A549 (cell line): ENCODE measurements around the gene SCYL1. TPM values are rescaled to one million over a fixed set of nuclear protein-coding genes. Genes with fewer than 3 reads are reported as not detected.

Experiments
- ATAC-seq, 2 experiments: fragments of 200-7000 bp in 1 of 2; fragments of >200 bp in 1 of 2; cut with Nextera tagmentation in 1 of 2; cut with Tn5 transposase in 1 of 2; 3 replicates each; pipeline versions ENCODE4 v1.8.0 to v1.9.1; 2018 to 2020; ENCODE audit warnings: mild to moderate bottlenecking in 1 of 2, moderate library complexity in 1 of 2
- CTCF ChIA-PET: fragments of 300-600 bp; sonication (Branson Sonifier 250); formaldehyde crosslinking; extraction: SDS; loops from one replicate; lab custom pipeline; 2021; ENCODE audit warnings: antibody characterized with exemption, inconsistent platforms; lab: Yijun Ruan, JAX
- POLR2A ChIA-PET: fragments of 350-600 bp; formaldehyde crosslinking; extraction: SDS; loops from one replicate; lab custom pipeline; 2021; ENCODE audit warnings: antibody characterized with exemption, inconsistent platforms; lab: Yijun Ruan, JAX
- DNase-seq, 2 experiments: peaks; one replicate each; pipeline versions ENCODE4 v3.0.0 to v3.0.0-alpha.2; 2011 to 2016; ENCODE audit warnings: low read depth in 1 of 2, low spot score in 1 of 2
- FAIRE-seq: peaks from 2 replicates; lab custom pipeline; 2011; peaks lifted over from hg19 to GRCh38; lab: Jason Lieb, UNC
- H3K27ac ChIP-seq, 2 experiments: fragments of >200 bp; sonication (Bioruptor Twin); formaldehyde crosslinking; 3 replicates each; pipeline ENCODE4 v1.5.1; 2016 to 2017
- H3K4me1 ChIP-seq: fragments of >200 bp; sonication (Bioruptor Twin); formaldehyde crosslinking; 3 replicates; pipeline ENCODE4 v1.6.1; 2016
- H3K4me2 ChIP-seq: fragments of >200 bp; sonication (Bioruptor Twin); formaldehyde crosslinking; 3 replicates; pipeline ENCODE4 v1.6.1; 2016
- H3K4me3 ChIP-seq: fragments of >200 bp; sonication (Bioruptor Twin); formaldehyde crosslinking; 3 replicates; pipeline ENCODE4 v1.5.1; 2016
- H3K9me3 ChIP-seq: fragments of >200 bp; sonication (Bioruptor Twin); formaldehyde crosslinking; 3 replicates; pipeline ENCODE4 v1.6.1; 2016
- BHLHE40 ChIP-seq: IDR thresholded peaks from 2 replicates; pipeline ENCODE4 v1.6.1; 2012; ENCODE audit warnings: low read depth, low read length, inconsistent platforms
- HEYL ChIP-seq: fragments of 250-450 bp; sonication (Bioruptor Pico); IDR thresholded peaks from 2 replicates; pipeline ENCODE4 v1.8.0; 2021; ENCODE audit warnings: mild to moderate bottlenecking, moderate library complexity
- HOXB13 ChIP-seq: fragments of 250-450 bp; sonication (Bioruptor Pico); IDR thresholded peaks from 2 replicates; pipeline ENCODE4 v1.5.0; 2020; ENCODE audit warnings: low read depth, mild to moderate bottlenecking, moderate library complexity
- HOXB5 ChIP-seq: fragments of 250-450 bp; sonication (Bioruptor Pico); IDR thresholded peaks from 2 replicates; pipeline ENCODE4 v1.5.0; 2020; ENCODE audit warnings: mild to moderate bottlenecking, moderate library complexity
- MAFK ChIP-seq: fragments of 450-650 bp; IDR thresholded peaks from 2 replicates; pipeline ENCODE4 v1.6.1; 2014; ENCODE audit not compliant: partially characterized antibody
- MAZ ChIP-seq: fragments of 150-350 bp; IDR thresholded peaks from 2 replicates; pipeline ENCODE4 v1.6.1; 2014; ENCODE audit warnings: antibody characterized with exemption, low read depth, low read length, borderline replicate concordance
- NFE2L2 ChIP-seq: fragments of 150-350 bp; conservative IDR thresholded peaks from 2 replicates; pipeline ENCODE4 v1.6.1; 2014; ENCODE audit warnings: low read length
- NPAS2 ChIP-seq: fragments of 250-450 bp; sonication (Bioruptor Pico); IDR thresholded peaks from 2 replicates; pipeline ENCODE4 v1.8.0; 2022; ENCODE audit warnings: mild to moderate bottlenecking, moderate library complexity, borderline replicate concordance
- RARB ChIP-seq: fragments of 250-450 bp; sonication (Bioruptor Pico); IDR thresholded peaks from 2 replicates; pipeline ENCODE4 v1.8.0; 2021; ENCODE audit warnings: mild to moderate bottlenecking, moderate library complexity
- RCOR1 ChIP-seq: fragments of 150-350 bp; IDR thresholded peaks from 2 replicates; pipeline ENCODE4 v1.6.1; 2014; ENCODE audit warnings: antibody characterized with exemption, low read length, low read depth
- RFX5 ChIP-seq: fragments of 450-650 bp; IDR thresholded peaks from 2 replicates; pipeline ENCODE4 v1.7.1; 2014; ENCODE audit warnings: antibody characterized with exemption, mild to moderate bottlenecking, moderate library complexity
- TFCP2L1 ChIP-seq: fragments of 250-450 bp; sonication (Bioruptor Pico); IDR thresholded peaks from 2 replicates; pipeline ENCODE4 v1.5.0; 2021; ENCODE audit warnings: mild to moderate bottlenecking
- ZC3H11A ChIP-seq: fragments of 450-650 bp; IDR thresholded peaks from 2 replicates; pipeline ENCODE4 v1.6.1; 2014; ENCODE audit warnings: antibody characterized with exemption, mild to moderate bottlenecking
- ZSCAN20 ChIP-seq: fragments of 250-450 bp; sonication (Bioruptor Pico); IDR thresholded peaks from 2 replicates; pipeline ENCODE4 v1.8.0; 2022; ENCODE audit warnings: mild to moderate bottlenecking, moderate library complexity
- WGBS: methylation state at CpG from one replicate; pipeline ENCODE4 v1.1.6; 2017; ENCODE audit errors: missing lambda C conversion rate; 5-methylcytosine and 5-hydroxymethylcytosine counted together
- polyA plus RNA-seq, 4 experiments: library from polyadenylated mRNA; depleted of rRNA in 3 of 4; stranded (reverse); fragments of >200 nt; fragmentation: RNase III in 1 of 4; extraction: RNeasy Plus Mini Kit Qiagen cat#74134 plus additional on column Dnase treatment in 1 of 4; gene quantifications; 2 replicates in 3 of 4; 3 replicates in 1 of 4; pipeline ENCODE4 v1.2.3, GENCODE V29; 2011 to 2017
- TF ChIP-seq, protein P1 (sequence below): fragments of 250-450 bp; sonication (Bioruptor Pico); IDR thresholded peaks from 2 replicates; pipeline ENCODE4 v1.5.0; 2020; ENCODE audit warnings: low read depth, mild to moderate bottlenecking, moderate library complexity
- TF ChIP-seq, protein P2 (sequence below): fragments of >200 bp; sonication (Bioruptor Twin); formaldehyde crosslinking; IDR thresholded peaks from 3 replicates; pipeline ENCODE4 v1.5.1; 2016
- TF ChIP-seq, protein P3 (sequence below): IDR thresholded peaks from 2 replicates; pipeline ENCODE4 v1.6.1; 2012

The SCYL1 gene
- polyA plus RNA-seq, 2 of the 4 experiments (the other 2 are of a cell fraction): 30.8 to 46.8 TPM

DNA sequence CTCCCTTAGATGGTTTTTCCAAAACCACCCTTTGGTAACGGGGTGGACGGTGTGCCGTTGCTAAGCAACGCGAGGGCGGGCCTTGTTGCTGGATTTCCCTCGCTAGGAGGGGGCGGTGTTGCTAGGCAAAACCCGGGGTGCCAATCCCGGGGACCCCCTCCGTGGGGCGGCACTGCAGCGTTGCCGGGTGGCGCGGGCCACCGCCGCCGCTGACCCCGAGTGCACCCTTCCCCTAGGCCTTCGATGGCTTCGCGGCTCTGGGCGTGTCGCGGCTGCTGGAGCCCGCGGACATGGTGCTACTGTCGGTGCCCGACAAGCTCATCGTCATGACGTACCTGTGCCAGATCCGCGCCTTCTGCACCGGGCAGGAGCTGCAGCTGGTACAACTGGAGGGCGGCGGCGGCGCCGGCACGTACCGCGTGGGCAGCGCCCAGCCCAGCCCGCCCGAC lies 59.9 kb downstream of the SCYL1 start:
- ChIA-PET CTCF (interaction anchor here (1.3 to 14.6 kb wide), 5 partner anchors 9 to 43 kb away, joined by 3 to 249 read pairs (median 48); partner anchors contain the start of genes FAM89B, MAP3K11, PCNX3 and ZNRD2), POLR2A (no interaction called here)
- no peak for TF ChIP-seq TFCP2L1 (CRISPR knock-in tag)
- no peak for TF ChIP-seq ZSCAN20 (CRISPR knock-in tag)
- no peak for TF ChIP-seq ZC3H11A
- TF ChIP-seq MAZ: no peak
- WGBS: 94% methylated on average over 25 of the region's 46 CpGs
- Histone ChIP-seq H3K27ac (no peak overlapping the region), H3K4me1 (peaks cover 15% of the 10 kb centered on the region), H3K9me3 (no peaks in the 10 kb centered on the region), H3K4me3 (no peak overlapping the region), H3K4me2 (no peak overlapping the region)
- no peak for FAIRE-seq
- no peak for DNase-seq
- no peak for ATAC-seq

DNA sequence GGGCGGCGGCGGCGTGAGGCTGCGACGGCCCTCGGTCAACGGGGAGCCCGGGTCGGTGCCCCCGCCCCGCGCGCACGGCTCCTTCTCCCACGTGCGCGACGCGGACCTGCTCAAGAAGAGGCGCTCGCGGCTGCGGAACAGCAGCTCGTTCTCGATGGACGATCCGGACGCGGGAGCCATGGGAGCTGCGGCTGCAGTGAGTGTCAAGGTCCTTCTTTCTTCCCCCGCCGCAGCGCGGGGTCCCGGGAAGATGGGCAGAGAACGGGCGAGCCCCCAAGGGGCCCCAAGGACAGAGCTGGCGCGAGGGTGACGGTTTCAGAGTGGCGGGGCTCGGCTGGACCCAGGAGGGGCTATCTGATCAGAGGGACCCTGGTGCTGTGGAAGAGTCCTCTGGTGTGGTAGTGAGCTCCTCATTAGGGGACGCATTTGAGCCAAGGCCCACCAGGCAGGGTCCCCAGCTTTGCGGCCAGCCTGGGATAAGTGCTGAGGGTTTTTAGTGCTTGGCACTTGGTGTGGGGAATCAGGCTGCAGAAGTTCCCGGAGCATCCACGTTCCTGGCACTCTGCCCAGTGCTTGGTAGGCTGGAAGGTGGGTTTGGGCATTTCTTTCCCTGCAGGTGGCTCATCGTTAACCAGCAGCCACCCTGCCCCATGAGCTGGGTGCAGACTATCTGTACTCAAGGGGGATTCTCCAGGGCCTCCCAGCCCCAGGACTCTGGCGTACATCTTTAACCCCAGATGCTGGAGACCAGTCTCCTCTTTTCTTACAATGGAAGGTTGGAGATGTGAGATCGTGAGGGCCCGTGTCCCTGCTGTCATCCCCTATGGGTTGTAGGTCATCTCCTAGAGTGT lies 60.7 kb downstream of the SCYL1 start:
- Histone ChIP-seq H3K4me1 (peaks cover 15% of the 10 kb centered on the region), H3K27ac (no peak overlapping the region), H3K9me3 (no peaks in the 10 kb centered on the region), H3K4me3 (no peak overlapping the region), H3K4me2 (no peak overlapping the region)
- no peak for FAIRE-seq
- TF ChIP-seq BHLHE40 (no peak), MAFK (no peak), NPAS2 (CRISPR knock-in tag) (no peak), NFE2L2 (no peak)
- TF ChIP-seq, protein P1, sequence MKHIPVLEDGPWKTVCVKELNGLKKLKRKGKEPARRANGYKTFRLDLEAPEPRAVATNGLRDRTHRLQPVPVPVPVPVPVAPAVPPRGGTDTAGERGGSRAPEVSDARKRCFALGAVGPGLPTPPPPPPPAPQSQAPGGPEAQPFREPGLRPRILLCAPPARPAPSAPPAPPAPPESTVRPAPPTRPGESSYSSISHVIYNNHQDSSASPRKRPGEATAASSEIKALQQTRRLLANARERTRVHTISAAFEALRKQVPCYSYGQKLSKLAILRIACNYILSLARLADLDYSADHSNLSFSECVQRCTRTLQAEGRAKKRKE (CRISPR knock-in tag): no peak
- TF ChIP-seq, protein P2, sequence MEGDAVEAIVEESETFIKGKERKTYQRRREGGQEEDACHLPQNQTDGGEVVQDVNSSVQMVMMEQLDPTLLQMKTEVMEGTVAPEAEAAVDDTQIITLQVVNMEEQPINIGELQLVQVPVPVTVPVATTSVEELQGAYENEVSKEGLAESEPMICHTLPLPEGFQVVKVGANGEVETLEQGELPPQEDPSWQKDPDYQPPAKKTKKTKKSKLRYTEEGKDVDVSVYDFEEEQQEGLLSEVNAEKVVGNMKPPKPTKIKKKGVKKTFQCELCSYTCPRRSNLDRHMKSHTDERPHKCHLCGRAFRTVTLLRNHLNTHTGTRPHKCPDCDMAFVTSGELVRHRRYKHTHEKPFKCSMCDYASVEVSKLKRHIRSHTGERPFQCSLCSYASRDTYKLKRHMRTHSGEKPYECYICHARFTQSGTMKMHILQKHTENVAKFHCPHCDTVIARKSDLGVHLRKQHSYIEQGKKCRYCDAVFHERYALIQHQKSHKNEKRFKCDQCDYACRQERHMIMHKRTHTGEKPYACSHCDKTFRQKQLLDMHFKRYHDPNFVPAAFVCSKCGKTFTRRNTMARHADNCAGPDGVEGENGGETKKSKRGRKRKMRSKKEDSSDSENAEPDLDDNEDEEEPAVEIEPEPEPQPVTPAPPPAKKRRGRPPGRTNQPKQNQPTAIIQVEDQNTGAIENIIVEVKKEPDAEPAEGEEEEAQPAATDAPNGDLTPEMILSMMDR: no peak
- ATAC-seq: no peak
- ChIA-PET CTCF (interaction anchor here (0.7 to 14.6 kb wide), 6 partner anchors 8 to 299 kb away, joined by 3 to 249 read pairs (median 46); partner anchors contain the start of genes EHBP1L1, FAM89B, MAP3K11 and PCNX3), POLR2A (interaction anchor here (1.0 kb wide), 1 partner anchor 10 kb away, joined by 3 read pairs; the partner anchor contains the start of gene EHBP1L1)
- DNase-seq: no peak
- WGBS: 96% methylated on average over 49 of the region's 51 CpGs

DNA sequence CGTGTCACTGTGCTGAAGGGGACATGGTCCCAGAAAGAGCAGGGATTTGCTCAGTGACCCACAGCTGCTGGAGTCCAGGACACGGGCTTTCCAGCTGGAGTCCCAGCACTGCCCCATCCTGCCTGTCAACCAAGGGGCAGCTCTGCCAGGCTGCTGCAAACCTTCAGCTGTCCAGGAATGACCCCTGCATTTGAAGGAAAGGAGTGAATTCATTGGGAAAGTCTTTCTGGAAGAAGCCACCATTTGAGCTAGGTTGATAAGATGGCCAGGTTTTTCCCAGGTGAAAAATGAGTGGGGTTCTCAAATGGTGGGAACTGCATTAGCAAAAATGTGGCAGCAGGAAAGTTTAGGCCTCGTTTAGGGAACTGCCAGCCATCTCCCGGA lies 61.4 kb downstream of the SCYL1 start:
- Histone ChIP-seq H3K9me3 (no peaks in the 10 kb centered on the region), H3K4me1 (peaks cover 15% of the 10 kb centered on the region), H3K4me3 (no peak overlapping the region), H3K4me2 (no peak overlapping the region), H3K27ac (no peak overlapping the region)
- ChIA-PET POLR2A (interaction anchor here (1.0 kb wide), 1 partner anchor 10 kb away, joined by 3 read pairs; the partner anchor contains the start of gene EHBP1L1), CTCF (interaction anchor here (4.9 to 14.6 kb wide), 5 partner anchors 7 to 45 kb away, joined by 41 to 249 read pairs (median 48); partner anchors contain the start of genes EHBP1L1, FAM89B, MAP3K11 and PCNX3)
- ATAC-seq: no peak
- WGBS: 91% methylated on average over 3 of the region's 4 CpGs
- TF ChIP-seq MAZ (no peak), HEYL (CRISPR knock-in tag) (no peak), RARB (no peak), NFE2L2 (no peak), RFX5 (no peak), RCOR1 (no peak), HOXB5 (no peak), HOXB13 (CRISPR knock-in tag) (no peak)
- TF ChIP-seq, protein P3, sequence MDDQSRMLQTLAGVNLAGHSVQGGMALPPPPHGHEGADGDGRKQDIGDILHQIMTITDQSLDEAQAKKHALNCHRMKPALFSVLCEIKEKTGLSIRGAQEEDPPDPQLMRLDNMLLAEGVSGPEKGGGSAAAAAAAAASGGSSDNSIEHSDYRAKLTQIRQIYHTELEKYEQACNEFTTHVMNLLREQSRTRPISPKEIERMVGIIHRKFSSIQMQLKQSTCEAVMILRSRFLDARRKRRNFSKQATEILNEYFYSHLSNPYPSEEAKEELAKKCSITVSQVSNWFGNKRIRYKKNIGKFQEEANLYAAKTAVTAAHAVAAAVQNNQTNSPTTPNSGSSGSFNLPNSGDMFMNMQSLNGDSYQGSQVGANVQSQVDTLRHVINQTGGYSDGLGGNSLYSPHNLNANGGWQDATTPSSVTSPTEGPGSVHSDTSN: no peak
- no peak for DNase-seq
- FAIRE-seq: no peak
